Activated B cell treated with CpG ODN at 0.5 μM for 24 hours (primary cell): Measurements from ENCODE around the gene CDC23. TPM values are rescaled to one million over a fixed set of nuclear protein-coding genes. Genes with fewer than 3 reads are reported as not detected.

Experiments used
- ATAC-seq: fragments of 200-7000 bp; cut with Tn5 transposase; one replicate; pipeline ENCODE4 v1.10.0; 2021; ENCODE audit warnings: low read depth, mild to moderate bottlenecking, moderate library complexity
- CTCF ChIA-PET: fragments of 350-600 bp; sonication (Branson Sonifier 250); formaldehyde crosslinking; loops from one replicate; lab custom pipeline; 2021; ENCODE audit warnings: antibody characterized with exemption; lab: Charles Lee
- POLR2A ChIA-PET: fragments of 350-600 bp; sonication (Branson Sonifier 250); formaldehyde crosslinking; loops from one replicate; lab custom pipeline; 2021; ENCODE audit warnings: antibody characterized with exemption; lab: Charles Lee
- DNase-seq: peaks from one replicate; pipeline ENCODE4 v3.0.0; 2022
- H3K27ac Mint-ChIP-seq: one replicate; pipeline ENCODE4 v1.8.0; 2020; ENCODE audit warnings: mixed read lengths
- H3K27me3 Mint-ChIP-seq: one replicate; pipeline ENCODE4 v1.8.0; 2021; ENCODE audit warnings: mixed read lengths
- H3K36me3 Mint-ChIP-seq: one replicate; pipeline ENCODE4 v1.8.0; 2021; ENCODE audit warnings: low read depth, mixed read lengths
- H3K4me1 Mint-ChIP-seq: one replicate; pipeline ENCODE4 v1.8.0; 2021; ENCODE audit warnings: mixed read lengths
- H3K4me3 Mint-ChIP-seq: one replicate; pipeline ENCODE4 v1.8.0; 2020; ENCODE audit warnings: mild to moderate bottlenecking, mixed read lengths
- H3K9me3 Mint-ChIP-seq: one replicate; pipeline ENCODE4 v1.8.0; 2020; ENCODE audit warnings: mixed read lengths
- CTCF ChIP-seq: fragments of 200-600 bp; IDR thresholded peaks from one replicate; pipeline ENCODE4 v1.8.0; 2022; ENCODE audit warnings: antibody characterized with exemption, mild to moderate bottlenecking
- intact Hi-C: fragments of 100-400 bp; cut with micrococcal nuclease; formaldehyde crosslinking; loops from one replicate; pipeline ENCODE4 v1.15.1; 2024
- total RNA-seq: library from RNA; stranded (reverse); gene quantifications from 2 replicates; pipeline ENCODE4 v1.2.3, GENCODE V29; 2022

The CDC23 gene
- total RNA-seq, 1 donor from 2014 or later, result 35.0 TPM

DNA sequence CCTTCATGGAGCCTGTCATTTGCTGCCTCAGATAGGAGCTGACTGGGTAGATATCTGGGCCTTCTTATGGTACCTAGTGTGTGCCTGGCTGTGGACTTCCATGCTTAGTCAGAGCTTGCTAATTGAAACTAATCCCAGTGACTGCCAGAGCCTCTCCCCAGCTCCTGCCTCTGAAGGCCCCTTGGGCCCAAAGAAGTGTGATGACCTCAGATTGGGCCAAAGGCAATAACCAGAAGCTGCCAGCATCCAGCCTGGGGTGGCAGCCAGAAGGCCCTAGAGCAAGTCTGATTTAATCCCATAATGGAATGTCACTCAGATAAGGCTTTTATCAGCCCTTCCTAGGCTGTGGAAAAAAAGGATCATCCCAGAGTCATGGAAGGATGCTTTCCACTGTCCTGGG, 17.1 kb upstream of the CDC23 start:
- H3K27ac Mint-ChIP-seq, result no peak overlapping the region
- intact Hi-C loops, result no loop called here
- peaks cover 8% of the 10 kb centered on the region for H3K9me3 Mint-ChIP-seq
- H3K4me3 Mint-ChIP-seq, result no peak overlapping the region
- TF ChIP-seq CTCF, result no peak
- DNase-seq (no peak), ATAC-seq (no peak)
- POLR2A ChIA-PET, result interaction anchor here (0.7 kb wide), 1 partner anchor 165 kb away, joined by 4 read pairs; no protein-coding TSS in a partner anchor
- CTCF ChIA-PET, result no interaction called here
- peaks cover 28% of the 10 kb centered on the region for H3K27me3 Mint-ChIP-seq
- no peaks in the 10 kb centered on the region for H3K4me1 Mint-ChIP-seq
- H3K36me3 Mint-ChIP-seq, result no peaks in the 10 kb centered on the region

- H3K9me3 Mint-ChIP-seq, result peaks cover 8% of the 10 kb centered on the region
- no peaks in the 10 kb centered on the region for H3K36me3 Mint-ChIP-seq
- no peak for ATAC-seq
- CTCF ChIA-PET, result no interaction called here
- no peaks in the 10 kb centered on the region for H3K4me1 Mint-ChIP-seq
- no peak overlapping the region for H3K27ac Mint-ChIP-seq
- POLR2A ChIA-PET, result no interaction called here
- intact Hi-C loops, result no loop called here
- H3K27me3 Mint-ChIP-seq, result peaks cover 30% of the 10 kb centered on the region
- H3K4me3 Mint-ChIP-seq, result no peak overlapping the region
- TF ChIP-seq CTCF, result no peak
- no peak for DNase-seq
These were observed 16.3 kb upstream of the CDC23 start for GRCh38 chr5:138229387-138229786.

DNA sequence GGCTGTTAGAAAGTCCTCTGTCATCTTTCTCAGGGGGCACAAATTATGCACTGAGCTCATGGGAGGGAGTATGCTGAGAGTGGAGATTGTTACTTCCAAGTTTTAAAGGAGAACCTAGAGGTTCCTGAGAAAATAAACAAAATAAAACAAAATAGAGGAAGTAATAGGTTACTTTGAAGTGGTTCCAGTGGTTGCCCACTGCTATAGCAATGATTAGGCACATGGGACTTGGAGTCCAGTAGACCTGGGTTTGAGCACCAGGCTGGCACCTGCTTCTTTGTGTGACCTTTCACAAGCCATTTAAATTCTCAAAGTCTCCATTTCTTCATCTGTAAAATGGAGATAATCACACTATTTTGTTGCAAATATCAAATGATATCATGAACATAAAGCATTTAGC, 13.8 kb upstream of the CDC23 start:
- ATAC-seq (no peak), DNase-seq (no peak)
- H3K36me3 Mint-ChIP-seq, result no peaks in the 10 kb centered on the region
- intact Hi-C loops, result no loop called here
- TF ChIP-seq CTCF, result no peak
- POLR2A ChIA-PET, result no interaction called here
- peaks cover 3% of the 10 kb centered on the region for H3K4me1 Mint-ChIP-seq
- H3K27ac Mint-ChIP-seq, result no peak overlapping the region
- H3K9me3 Mint-ChIP-seq, result peaks cover 8% of the 10 kb centered on the region
- no peak overlapping the region for H3K4me3 Mint-ChIP-seq
- H3K27me3 Mint-ChIP-seq, result peaks cover 41% of the 10 kb centered on the region
- CTCF ChIA-PET, result no interaction called here

DNA sequence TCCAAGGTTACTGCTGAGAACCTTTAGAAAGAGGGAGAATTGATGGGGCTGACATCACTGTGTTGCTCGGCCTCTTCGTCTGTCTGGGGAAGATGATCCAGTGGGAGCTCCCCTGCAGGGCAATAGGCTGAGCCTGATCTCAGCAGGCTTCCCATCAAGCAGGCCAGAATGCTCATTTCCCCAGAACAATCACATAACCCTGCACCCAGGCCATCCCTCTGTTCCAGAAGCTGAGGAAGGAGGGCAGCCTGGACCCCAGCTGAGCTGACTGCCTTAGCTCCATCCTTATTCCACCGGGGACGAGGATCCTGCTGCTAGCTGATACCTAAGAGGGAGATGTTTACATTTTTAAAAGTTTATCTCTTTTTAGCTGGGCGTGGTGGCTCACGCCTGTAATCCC, 11.6 kb upstream of the CDC23 start:
- intact Hi-C loops, result no loop called here
- no peak overlapping the region for H3K4me3 Mint-ChIP-seq
- peaks cover 3% of the 10 kb centered on the region for H3K4me1 Mint-ChIP-seq
- no peak overlapping the region for H3K27ac Mint-ChIP-seq
- H3K36me3 Mint-ChIP-seq, result no peaks in the 10 kb centered on the region
- no peak for ATAC-seq
- peaks cover 8% of the 10 kb centered on the region for H3K9me3 Mint-ChIP-seq
- ChIA-PET CTCF (no interaction called here), POLR2A (no interaction called here)
- no peak for TF ChIP-seq CTCF
- DNase-seq, result no peak
- peaks cover 47% of the 10 kb centered on the region for H3K27me3 Mint-ChIP-seq

DNA sequence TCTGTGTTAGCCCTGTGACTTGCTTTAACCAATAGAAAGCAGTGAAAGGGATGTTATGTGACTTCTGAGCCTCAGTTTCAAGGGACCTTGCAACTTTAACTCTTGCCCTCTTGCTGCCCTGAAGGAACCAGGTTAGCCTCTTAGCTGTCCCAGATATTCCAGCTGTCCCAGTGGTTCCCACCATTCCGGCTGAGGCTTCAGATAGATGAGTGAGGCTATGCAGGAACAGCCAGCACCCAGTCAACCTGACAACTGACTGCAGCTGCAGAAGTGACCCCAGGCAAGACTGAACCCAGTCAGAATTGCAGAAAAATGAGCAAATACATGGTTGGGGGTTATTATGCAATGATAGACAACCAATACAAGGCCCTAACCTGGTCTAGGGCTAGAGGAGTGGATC, 10.4 kb upstream of the CDC23 start:
- DNase-seq (no peak), ATAC-seq (no peak)
- ChIA-PET CTCF (no interaction called here), POLR2A (interaction anchor here (0.7 to 1.8 kb wide), 2 partner anchors 10 to 11 kb away, joined by 3 to 4 read pairs; no protein-coding TSS in a partner anchor)
- H3K36me3 Mint-ChIP-seq, result no peaks in the 10 kb centered on the region
- intact Hi-C loops, result no loop called here
- peaks cover 8% of the 10 kb centered on the region for H3K9me3 Mint-ChIP-seq
- peaks cover 3% of the 10 kb centered on the region for H3K4me1 Mint-ChIP-seq
- H3K4me3 Mint-ChIP-seq, result no peak overlapping the region
- no peak for TF ChIP-seq CTCF
- H3K27me3 Mint-ChIP-seq, result peaks cover 42% of the 10 kb centered on the region
- no peak overlapping the region for H3K27ac Mint-ChIP-seq
